Left colon (tissue), 2 donors: ENCODE measurements around the gene BAHD1. TPM values are rescaled to one million over a fixed set of nuclear protein-coding genes. Genes with fewer than 3 reads are reported as not detected.

ENCODE experiments used
- ATAC-seq: fragments of 200-7000 bp; cut with Tn5 transposase; one replicate; pipeline ENCODE4 v1.9.1; 2020; ENCODE audit warnings: mild to moderate bottlenecking, moderate library complexity
- DNase-seq, 2 donors: peaks; one replicate each; pipeline ENCODE4 v3.0.0-alpha.2; 2020
- intact Hi-C, 2 donors: fragments of 100-400 bp; cut with DNase I in 1 of 2; cut with micrococcal nuclease in 1 of 2; formaldehyde crosslinking; loops; one replicate each; pipeline versions ENCODE4 v1.11.2 to v1.14.0; 2022; cut with DNase I, micrococcal nuclease
- total RNA-seq, 2 donors: library from RNA; stranded (reverse); fragmentation: NEBNext Ultra II Directional; extraction: Animal tissue kit (Norgen Biotek cat#: 25700); gene quantifications; one replicate each; pipeline ENCODE4 v1.2.1, GENCODE V29; 2021
- donor health status: DM: no; HTN: no; CAD: no.
- donor health status: DM: yes; HTN: yes; CAD: no.

Gene BAHD1
- total RNA-seq, 2 donors from 2014 or later, result 20.9 to 27.2 TPM

- DNase-seq, result no peak
Observed at GRCh38 chr15:40510201-40510600, 69.4 kb downstream of the BAHD1 start.

GRCh38 chr15:40511093-40511471 is 70.3 kb downstream of the BAHD1 start:
- DNase-seq, result peak in 1 of 2 donors; percentile 6
- intact Hi-C loops, result no loop called here
- peak; percentile 26 for ATAC-seq

More at GRCh38 chr15:40510201-40510600, 69.4 kb downstream of the BAHD1 start:
- ATAC-seq, result no peak
- intact Hi-C loops, result no loop called here

- intact Hi-C loops, result no loop called here
- ATAC-seq, result peak; percentile 95
- DNase-seq, result peak; percentile 75 to 86
Observed at GRCh38 chr15:40511472-40512133, 70.8 kb downstream of the BAHD1 start.

- intact Hi-C loops, result no loop called here
- no peak for DNase-seq
- no peak for ATAC-seq
Observed at GRCh38 chr15:40512440-40512839, 71.7 kb downstream of the BAHD1 start.

GRCh38 chr15:40513609-40514008 is 72.9 kb downstream of the BAHD1 start:
- intact Hi-C loops, result no loop called here
- ATAC-seq, result no peak
- no peak for DNase-seq

- intact Hi-C loops, result no loop called here
- no peak for DNase-seq
- no peak for ATAC-seq
Observed at GRCh38 chr15:40516322-40516721, 75.6 kb downstream of the BAHD1 start.

Other genes with a start within 250 kb of the BAHD1 start
- gene PAK6, start 201.9 kb upstream of the BAHD1 start, total RNA-seq, result 1 to 10 TPM; 2.5 to 3.2 TPM
- gene ANKRD63, start 157.9 kb upstream of the BAHD1 start, total RNA-seq, result not detected
- gene PLCB2, start 133.0 kb upstream of the BAHD1 start, total RNA-seq, result 10 to 100 TPM in 1 of 2 donors, 1 to 10 TPM in 1; 6.0 to 11.2 TPM
- 10 to 100 TPM; 18.1 to 26.9 TPM for gene INAFM2, start 117.3 kb upstream of the BAHD1 start, total RNA-seq
- gene CCDC9B, start 100.0 kb upstream of the BAHD1 start, total RNA-seq, result 10 to 100 TPM; 28.1 to 43.5 TPM
- 1,000 to 10,000 TPM; 3,013 to 3,634 TPM for gene PHGR1, start 89.9 kb upstream of the BAHD1 start, total RNA-seq
- gene DISP2, start 82.7 kb upstream of the BAHD1 start, total RNA-seq, result 10 to 100 TPM in 1 of 2 donors, 1 to 10 TPM in 1; 8.3 to 13.7 TPM
- gene KNSTRN, start 58.2 kb upstream of the BAHD1 start, total RNA-seq, result 10 to 100 TPM in 1 of 2 donors, 1 to 10 TPM in 1; 6.7 to 10.8 TPM
- gene IVD, start 35.2 kb upstream of the BAHD1 start, total RNA-seq, result 10 to 100 TPM; 68.8 to 71.5 TPM
- gene CHST14, start 30.0 kb downstream of the BAHD1 start, total RNA-seq, result 1 to 10 TPM; 2.5 to 5.1 TPM
- 10 to 100 TPM; 22.6 to 25.0 TPM for gene CCDC32, start 124.1 kb downstream of the BAHD1 start, total RNA-seq
- gene RPUSD2, start 128.3 kb downstream of the BAHD1 start, total RNA-seq, result 1 to 10 TPM; 9.0 to 9.9 TPM
- 1 to 10 TPM; 2.4 to 8.0 TPM for gene KNL1, start 153.3 kb downstream of the BAHD1 start, total RNA-seq